ENCODE data around the gene MCM3AP. TPM values are rescaled to one million over a fixed set of nuclear protein-coding genes. Genes with fewer than 3 reads are reported as not detected.

Gene MCM3AP
- total RNA-seq, 2 donors from 2014 or later, result 120 to 121 TPM

DNA sequence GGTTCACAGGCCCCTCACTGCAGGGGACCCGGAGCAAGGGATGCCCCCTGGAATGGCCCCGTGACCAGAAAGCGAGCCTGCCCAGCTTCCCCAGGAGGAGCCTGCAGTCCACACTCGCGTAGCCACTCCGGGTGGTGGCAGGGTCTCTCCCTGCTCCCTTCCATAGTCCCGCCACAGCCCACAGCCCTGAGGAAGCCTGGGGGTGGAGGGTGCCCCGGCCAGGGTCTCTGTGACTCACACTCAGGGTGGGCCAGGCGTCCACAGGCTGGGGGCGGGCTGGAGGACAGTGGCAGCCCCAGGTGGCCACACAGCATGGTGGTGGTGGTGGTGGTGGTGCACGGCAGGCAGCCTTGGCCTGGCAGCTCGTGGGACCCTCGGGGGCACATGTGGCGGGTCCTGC is 16.3 kb upstream of the MCM3AP start:
- H3K27ac Mint-ChIP-seq, result no peak overlapping the region
- peaks cover 10 to 27% of the 10 kb centered on the region in 2 donors for H3K36me3 Mint-ChIP-seq (ENCODE audit: insufficient read depth in 2 of 2)

DNA sequence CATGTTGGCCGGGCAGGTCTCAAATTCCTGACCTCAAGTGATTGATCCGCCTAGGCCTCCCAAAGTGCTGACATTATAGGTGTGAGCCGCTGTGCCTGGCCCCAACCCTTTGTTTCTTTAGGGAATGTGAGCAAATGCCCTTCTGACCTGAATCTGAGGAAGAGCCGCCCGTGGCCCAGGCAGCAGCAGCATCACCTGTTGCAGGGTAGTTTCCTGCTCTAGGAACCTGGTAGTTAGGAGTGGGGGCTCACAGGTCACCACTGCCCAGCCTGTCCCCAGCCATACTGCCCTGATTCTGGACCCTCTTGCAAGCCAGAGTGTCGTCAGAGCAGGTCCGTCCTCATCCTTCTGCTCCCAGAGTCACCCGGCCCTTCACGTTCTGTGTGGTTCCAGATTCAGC is 13.8 kb upstream of the MCM3AP start:
- DNase-seq, result no peak
- Mint-ChIP-seq H3K27ac (no peak overlapping the region), H3K9me3 (no peaks in the 10 kb centered on the region), H3K4me3 (peak overlapping the region in 1 of 2 donors; percentile 50), H3K27me3 (ENCODE audit: low read depth) (peaks cover 5% of the 10 kb centered on the region), H3K36me3 (ENCODE audit: insufficient read depth in 2 of 2) (peaks cover 5 to 17% of the 10 kb centered on the region in 2 donors), H3K4me1 (ENCODE audit: low read depth) (peaks cover 11% of the 10 kb centered on the region)
- no peak for ATAC-seq (replicated peaks in 1 of 2)

More for the DNA sequence above, 16.3 kb upstream of the MCM3AP start:
- Mint-ChIP-seq H3K4me1 (ENCODE audit: low read depth) (no peaks in the 10 kb centered on the region), H3K27me3 (ENCODE audit: low read depth) (peaks cover 5% of the 10 kb centered on the region), H3K9me3 (no peaks in the 10 kb centered on the region), H3K4me3 (no peak overlapping the region)
- ATAC-seq (replicated peaks in 1 of 2), result no peak
- no peak for DNase-seq

DNA sequence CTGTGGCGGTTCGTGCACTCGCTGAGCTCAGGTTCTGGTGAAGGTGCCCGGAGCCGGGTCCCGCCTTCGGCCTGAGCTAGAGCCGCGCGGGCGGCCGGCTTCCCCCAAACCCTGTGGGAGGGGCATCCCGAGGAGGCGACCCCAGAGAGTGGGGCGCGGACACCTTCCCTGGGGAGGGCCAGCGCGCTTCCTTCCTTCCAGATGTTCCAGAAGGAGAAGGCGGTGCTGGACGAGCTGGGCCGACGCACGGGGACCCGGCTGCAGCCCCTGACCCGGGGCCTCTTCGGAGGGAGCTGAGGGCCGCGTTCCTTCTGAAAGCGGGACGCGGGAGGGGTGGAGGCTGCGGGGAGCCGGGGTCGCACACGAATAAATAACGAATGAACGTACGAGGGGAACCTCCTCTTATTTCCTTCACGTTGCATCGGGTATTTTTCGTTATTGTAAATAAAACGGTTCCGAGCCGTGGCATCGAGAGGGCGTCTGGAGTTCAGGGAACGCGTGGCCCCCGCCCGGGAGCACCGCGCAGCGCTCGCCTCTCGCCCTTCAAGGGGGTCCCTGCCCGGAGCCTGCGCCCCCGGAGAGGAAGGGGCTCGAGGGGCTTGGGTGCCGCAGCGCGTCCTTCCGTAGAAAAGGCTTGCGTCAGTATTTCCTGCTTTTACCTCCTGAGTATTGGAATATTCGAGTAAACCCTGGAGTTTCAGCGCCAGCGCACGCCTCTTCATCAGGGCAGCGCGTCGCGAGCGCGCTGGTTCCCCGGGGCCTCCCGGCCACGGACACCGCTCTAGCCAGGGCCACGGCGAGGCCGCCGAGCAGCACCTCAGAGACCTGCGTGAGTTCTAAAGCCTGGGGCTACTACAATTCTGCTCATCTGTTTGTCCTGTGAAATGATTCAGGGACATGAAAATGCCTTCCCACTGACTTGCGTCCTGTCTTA is 12.2 kb upstream of the MCM3AP start:
- H3K36me3 Mint-ChIP-seq (ENCODE audit: insufficient read depth in 2 of 2), result peaks cover 5 to 14% of the 10 kb centered on the region in 2 donors
- no peaks in the 10 kb centered on the region for H3K9me3 Mint-ChIP-seq
- ATAC-seq (replicated peaks in 1 of 2), result peak; percentile 31 to 37
- H3K4me3 Mint-ChIP-seq, result peak overlapping the region; percentile 70 to 75
- no peak overlapping the region for H3K27ac Mint-ChIP-seq
- H3K27me3 Mint-ChIP-seq (ENCODE audit: low read depth), result peaks cover 5% of the 10 kb centered on the region
- peaks cover 11% of the 10 kb centered on the region for H3K4me1 Mint-ChIP-seq (ENCODE audit: low read depth)
- no peak for DNase-seq

- H3K27ac Mint-ChIP-seq, result no peak overlapping the region
- no peaks in the 10 kb centered on the region for H3K9me3 Mint-ChIP-seq
- H3K4me3 Mint-ChIP-seq, result peak overlapping the region; percentile 36 to 58
- peak in 1 of 2 donors; percentile 65 for DNase-seq
- peaks cover 5% of the 10 kb centered on the region for H3K27me3 Mint-ChIP-seq (ENCODE audit: low read depth)
- peaks cover 11% of the 10 kb centered on the region for H3K4me1 Mint-ChIP-seq (ENCODE audit: low read depth)
- H3K36me3 Mint-ChIP-seq (ENCODE audit: insufficient read depth in 2 of 2), result peaks cover 5 to 19% of the 10 kb centered on the region in 2 donors
- ATAC-seq (replicated peaks in 1 of 2), result peak in 1 of 2 donors; percentile 87
Measured at GRCh38 chr21:46295996-46296752, 10.8 kb upstream of the MCM3AP start.

- ATAC-seq (replicated peaks in 1 of 2) (peak; percentile 17 to 34), DNase-seq (peak in 1 of 2 donors; percentile 10)
- Mint-ChIP-seq H3K9me3 (no peaks in the 10 kb centered on the region), H3K4me3 (peak overlapping the region in 1 of 2 donors; percentile 48), H3K27ac (no peak overlapping the region), H3K4me1 (ENCODE audit: low read depth) (peaks cover 11% of the 10 kb centered on the region), H3K36me3 (ENCODE audit: insufficient read depth in 2 of 2) (peaks cover 5 to 17% of the 10 kb centered on the region in 2 donors), H3K27me3 (ENCODE audit: low read depth) (peaks cover 5% of the 10 kb centered on the region)
Measured at GRCh38 chr21:46295177-46295770, 9.9 kb upstream of the MCM3AP start.

DNA sequence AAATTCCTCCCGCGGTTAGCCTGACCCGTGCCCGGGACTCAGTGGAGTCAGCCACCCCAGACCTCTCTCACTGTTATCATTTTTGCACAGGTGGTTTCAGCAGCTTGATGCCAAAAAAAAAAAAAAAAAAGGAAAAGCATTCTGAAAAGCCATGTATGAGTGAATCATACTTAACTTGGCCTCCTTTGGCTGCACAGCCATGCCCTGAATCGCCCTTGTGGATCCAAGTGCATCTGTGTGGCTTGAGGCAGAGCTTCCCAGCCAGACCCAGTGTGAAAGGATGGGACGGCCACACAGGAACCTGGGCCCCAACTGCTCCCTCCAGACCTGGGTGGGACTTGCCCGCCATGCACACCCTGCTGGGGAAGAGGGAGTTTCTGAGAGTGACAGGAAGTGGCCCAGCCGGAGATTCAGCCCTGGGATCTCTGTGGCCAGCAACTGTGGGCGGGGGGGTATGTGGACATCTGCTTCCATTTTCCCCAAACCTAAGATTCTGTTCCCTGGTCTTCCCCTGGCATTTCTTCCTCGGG is 9.3 kb upstream of the MCM3AP start:
- DNase-seq, result no peak
- Mint-ChIP-seq H3K4me1 (ENCODE audit: low read depth) (peaks cover 11% of the 10 kb centered on the region), H3K4me3 (no peak overlapping the region), H3K27ac (no peak overlapping the region), H3K27me3 (ENCODE audit: low read depth) (peaks cover 5% of the 10 kb centered on the region), H3K36me3 (ENCODE audit: insufficient read depth in 2 of 2) (peaks cover 5 to 15% of the 10 kb centered on the region in 2 donors), H3K9me3 (no peaks in the 10 kb centered on the region)
- peak in 1 of 2 donors; percentile 43 for ATAC-seq (replicated peaks in 1 of 2)

DNA sequence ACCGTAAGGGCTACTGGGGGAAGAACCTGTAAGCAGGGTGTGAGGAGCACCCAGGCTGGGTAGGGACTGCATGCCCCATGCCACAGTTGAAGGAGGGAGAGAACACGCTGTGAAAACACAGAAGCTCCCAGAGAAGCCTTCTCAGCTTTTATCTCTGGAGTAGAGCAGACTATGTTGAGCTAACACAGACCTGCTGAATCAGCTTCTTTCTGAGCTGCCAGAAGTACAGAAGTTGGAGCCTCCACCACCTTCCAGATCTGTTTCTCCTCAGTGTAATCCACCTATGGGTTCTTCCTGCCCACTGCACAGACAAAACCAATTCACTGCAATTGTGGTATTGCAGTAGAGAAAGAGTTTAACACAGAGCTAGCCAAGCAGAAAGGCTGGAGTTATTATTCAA is 6.2 kb upstream of the MCM3AP start:
- Mint-ChIP-seq H3K9me3 (no peaks in the 10 kb centered on the region), H3K36me3 (ENCODE audit: insufficient read depth in 2 of 2) (peaks cover 3 to 10% of the 10 kb centered on the region in 2 donors), H3K27me3 (ENCODE audit: low read depth) (no peaks in the 10 kb centered on the region), H3K4me1 (ENCODE audit: low read depth) (peaks cover 24% of the 10 kb centered on the region), H3K27ac (no peak overlapping the region), H3K4me3 (no peak overlapping the region)
- no peak for ATAC-seq (replicated peaks in 1 of 2)
- no peak for DNase-seq

DNA sequence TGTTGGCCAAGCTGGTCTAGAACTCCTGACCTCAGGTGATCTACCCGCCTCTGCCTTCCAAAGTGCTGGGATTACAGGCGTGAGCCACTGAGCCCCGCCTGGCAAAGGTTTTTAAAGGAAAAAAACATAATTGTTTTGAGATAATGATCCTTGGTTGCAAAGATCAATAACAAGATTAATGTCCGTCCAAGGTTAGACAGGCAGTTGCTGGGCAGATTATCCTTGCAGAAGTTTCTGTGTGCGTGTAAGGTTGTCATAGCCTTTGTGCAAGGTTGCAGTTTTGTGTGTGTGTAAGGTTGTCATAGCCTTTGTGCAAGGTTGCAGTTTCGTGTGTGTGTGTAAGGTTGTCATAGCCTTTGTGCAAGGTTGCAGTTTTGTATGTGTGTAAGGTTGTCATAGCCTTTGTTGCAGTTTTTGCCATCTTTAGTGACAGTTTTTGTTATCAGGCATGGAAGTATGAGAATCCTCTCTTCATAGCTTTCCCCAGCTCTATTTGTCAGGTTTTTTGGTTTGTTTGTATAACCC is 4.3 kb upstream of the MCM3AP start:
- H3K27me3 Mint-ChIP-seq (ENCODE audit: low read depth), result no peaks in the 10 kb centered on the region
- H3K4me1 Mint-ChIP-seq (ENCODE audit: low read depth), result peaks cover 26% of the 10 kb centered on the region
- peaks cover 3 to 12% of the 10 kb centered on the region in 2 donors for H3K36me3 Mint-ChIP-seq (ENCODE audit: insufficient read depth in 2 of 2)
- H3K27ac Mint-ChIP-seq, result no peak overlapping the region
- no peak for DNase-seq
- H3K4me3 Mint-ChIP-seq, result no peak overlapping the region
- ATAC-seq (replicated peaks in 1 of 2), result no peak
- H3K9me3 Mint-ChIP-seq, result no peaks in the 10 kb centered on the region

- no peaks in the 10 kb centered on the region for H3K9me3 Mint-ChIP-seq
- H3K4me3 Mint-ChIP-seq, result peak overlapping the region in 1 of 2 donors; percentile 96
- peaks cover 43% of the 10 kb centered on the region for H3K4me1 Mint-ChIP-seq (ENCODE audit: low read depth)
- DNase-seq (no peak), ATAC-seq (replicated peaks in 1 of 2) (no peak)
- H3K36me3 Mint-ChIP-seq (ENCODE audit: insufficient read depth in 2 of 2), result peaks cover 4 to 17% of the 10 kb centered on the region in 2 donors
- H3K27me3 Mint-ChIP-seq (ENCODE audit: low read depth), result no peaks in the 10 kb centered on the region
- H3K27ac Mint-ChIP-seq, result no peak overlapping the region
Measured at GRCh38 chr21:46287541-46287940, 2.1 kb upstream of the MCM3AP start.

GRCh38 chr21:46286648-46287002 is 1.2 kb upstream of the MCM3AP start:
- ATAC-seq (replicated peaks in 1 of 2), result peak; percentile 4 to 14
- DNase-seq, result no peak
- Mint-ChIP-seq H3K4me1 (ENCODE audit: low read depth) (peaks cover 43% of the 10 kb centered on the region), H3K9me3 (no peaks in the 10 kb centered on the region), H3K27ac (peak overlapping the region; percentile 95), H3K36me3 (ENCODE audit: insufficient read depth in 2 of 2) (peaks cover 4 to 15% of the 10 kb centered on the region in 2 donors), H3K27me3 (ENCODE audit: low read depth) (no peaks in the 10 kb centered on the region), H3K4me3 (peak overlapping the region; percentile 96 to 97)

DNA sequence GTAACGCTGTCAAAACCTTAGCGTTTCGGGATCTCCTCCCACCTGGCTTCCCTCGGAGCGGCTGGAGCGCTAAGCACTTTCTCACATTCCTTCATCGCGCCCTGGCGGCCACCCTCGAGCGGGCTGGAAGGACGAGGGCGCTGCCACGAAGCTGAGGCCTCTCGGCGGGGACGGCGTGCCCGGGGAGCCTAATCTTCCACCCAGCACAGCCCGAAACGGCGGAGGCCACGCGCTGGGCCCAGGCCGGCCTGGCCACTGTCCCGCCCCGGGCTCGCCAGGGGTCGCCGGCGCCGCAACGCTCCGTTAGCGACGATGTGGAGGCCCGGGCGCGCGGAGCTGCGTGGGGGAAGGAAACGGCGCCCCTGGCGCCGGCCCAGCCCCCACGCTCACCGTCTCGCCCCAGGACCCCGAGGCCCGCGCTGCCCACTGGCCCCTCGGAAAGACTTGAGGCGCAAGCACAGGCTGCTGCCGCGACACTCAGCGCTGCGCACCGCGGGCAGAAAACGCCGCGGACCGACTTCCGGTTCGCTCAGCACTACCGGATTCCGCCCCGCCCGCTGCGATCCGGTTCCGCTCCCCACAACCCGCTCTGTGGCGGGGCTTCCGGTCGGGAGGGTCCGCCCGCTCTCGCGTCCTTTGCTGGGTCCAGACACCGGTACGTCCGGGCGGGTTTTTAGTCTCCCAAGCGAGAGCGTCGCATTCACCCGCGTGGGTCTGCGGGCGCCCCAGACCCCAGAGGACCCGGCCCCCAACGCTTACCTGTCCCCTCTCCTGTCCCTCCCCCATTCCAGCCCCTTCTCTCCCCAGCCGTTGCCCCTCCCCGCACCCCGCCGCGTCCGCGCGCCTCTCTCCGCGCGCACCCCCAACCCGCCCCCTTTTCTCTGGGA is 593 bp upstream of the MCM3AP start, which contains the start of gene YBEY:
YBEY (plus strand) TSS at position 582 of the 887 bp plus-strand sequence. CDS start 572 bp downstream, outside the sequence.
- peak; percentile 95 for ATAC-seq (replicated peaks in 1 of 2)
- Mint-ChIP-seq H3K36me3 (ENCODE audit: insufficient read depth in 2 of 2) (peaks cover 4 to 12% of the 10 kb centered on the region in 2 donors), H3K4me3 (peak within 1 kb of the TSS; percentile 96 to 97), H3K27me3 (ENCODE audit: low read depth) (no peaks in the 10 kb centered on the region), H3K27ac (peak within 1 kb of the TSS; percentile 95), H3K9me3 (no peaks in the 10 kb centered on the region), H3K4me1 (ENCODE audit: low read depth) (peaks cover 44% of the 10 kb centered on the region)
- DNase-seq, result peak; percentile 93

Data from activated T-cell treated with anti-CD3 and anti-CD28 coated beads, Interleukin-2, amount 50 U/mL, for 72 hours (primary cell).